ENCODE measurements around the gene CHD5.

DNA sequence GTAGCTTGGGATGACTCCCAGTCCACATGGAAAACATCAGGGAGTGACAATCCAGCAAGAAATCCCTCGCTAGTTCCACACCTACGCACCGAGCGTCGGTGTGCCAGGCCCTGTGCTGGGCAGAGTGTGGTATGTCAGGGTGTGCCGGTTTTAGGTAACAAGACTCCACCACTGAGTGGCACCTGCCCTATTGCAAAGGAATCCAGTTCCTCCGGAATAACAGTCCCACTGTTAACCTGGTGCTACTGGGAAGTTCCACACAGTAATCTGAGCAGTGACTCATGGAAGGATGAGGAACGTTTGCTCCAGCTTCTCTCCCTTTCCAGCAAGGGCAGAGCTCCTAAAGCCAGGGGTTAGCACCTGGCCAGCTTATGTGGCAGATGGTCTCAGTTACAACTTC, 40.1 kb upstream of the CHD5 start:
- TF ChIP-seq, protein P1, sequence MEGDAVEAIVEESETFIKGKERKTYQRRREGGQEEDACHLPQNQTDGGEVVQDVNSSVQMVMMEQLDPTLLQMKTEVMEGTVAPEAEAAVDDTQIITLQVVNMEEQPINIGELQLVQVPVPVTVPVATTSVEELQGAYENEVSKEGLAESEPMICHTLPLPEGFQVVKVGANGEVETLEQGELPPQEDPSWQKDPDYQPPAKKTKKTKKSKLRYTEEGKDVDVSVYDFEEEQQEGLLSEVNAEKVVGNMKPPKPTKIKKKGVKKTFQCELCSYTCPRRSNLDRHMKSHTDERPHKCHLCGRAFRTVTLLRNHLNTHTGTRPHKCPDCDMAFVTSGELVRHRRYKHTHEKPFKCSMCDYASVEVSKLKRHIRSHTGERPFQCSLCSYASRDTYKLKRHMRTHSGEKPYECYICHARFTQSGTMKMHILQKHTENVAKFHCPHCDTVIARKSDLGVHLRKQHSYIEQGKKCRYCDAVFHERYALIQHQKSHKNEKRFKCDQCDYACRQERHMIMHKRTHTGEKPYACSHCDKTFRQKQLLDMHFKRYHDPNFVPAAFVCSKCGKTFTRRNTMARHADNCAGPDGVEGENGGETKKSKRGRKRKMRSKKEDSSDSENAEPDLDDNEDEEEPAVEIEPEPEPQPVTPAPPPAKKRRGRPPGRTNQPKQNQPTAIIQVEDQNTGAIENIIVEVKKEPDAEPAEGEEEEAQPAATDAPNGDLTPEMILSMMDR (IDR thresholded peaks at IDR 0.05) = no peak
- no peak for TF ChIP-seq POLR2A (IDR thresholded peaks at IDR 0.05)
